ENCODE data around the gene IL22. TPM values are rescaled to one million over a fixed set of nuclear protein-coding genes. Genes with fewer than 3 reads are reported as not detected.
"Not testable (repeated sequence)": the region's sequence is repeated elsewhere in the genome, so short reads cannot be mapped to it uniquely, and the experiment has no call there.

IL22 gene
- total RNA-seq, 1 experiment from 2014 or later, result not detected

DNA sequence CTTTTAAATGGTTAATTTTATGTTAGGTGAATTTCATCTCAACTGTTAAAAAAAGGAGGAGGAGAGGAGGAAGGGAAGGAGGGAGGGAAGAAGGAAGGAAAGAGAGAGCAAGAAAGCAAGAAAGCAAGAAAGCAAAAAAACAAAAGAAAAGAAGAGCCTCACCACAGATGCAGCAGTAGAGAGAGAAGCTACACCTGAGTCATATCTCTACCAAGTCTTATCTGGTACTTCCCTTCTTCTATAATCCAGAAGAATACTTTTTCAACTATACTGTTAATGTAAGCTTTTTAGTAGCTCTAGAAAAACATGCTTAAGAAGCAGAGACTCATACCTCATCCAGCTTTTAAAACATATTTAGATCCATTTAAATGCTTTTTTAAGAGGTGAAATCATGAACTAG is 22.2 kb downstream of the IL22 start:
- no peak for DNase-seq (ENCODE audit: low spot score)

DNA sequence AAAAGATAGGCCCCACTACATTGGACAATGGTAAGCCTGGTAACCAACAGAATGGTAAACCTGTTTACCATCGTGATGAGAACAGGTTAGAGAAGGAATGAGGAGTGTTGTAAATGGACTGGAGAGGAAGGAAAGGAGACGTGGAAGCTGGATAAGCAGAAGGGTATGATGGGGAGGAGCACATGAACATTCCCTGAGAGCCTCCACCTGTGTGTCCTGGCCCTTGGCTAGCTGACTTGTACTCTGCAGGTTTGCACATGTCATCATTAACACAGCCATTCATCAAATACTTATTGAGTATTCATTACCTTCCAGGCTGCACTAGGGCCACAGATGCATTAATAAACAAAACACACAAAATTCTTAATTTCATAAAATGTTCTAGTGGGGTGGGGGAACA is 23.4 kb downstream of the IL22 start:
- no peak for DNase-seq (ENCODE audit: low spot score)

DNA sequence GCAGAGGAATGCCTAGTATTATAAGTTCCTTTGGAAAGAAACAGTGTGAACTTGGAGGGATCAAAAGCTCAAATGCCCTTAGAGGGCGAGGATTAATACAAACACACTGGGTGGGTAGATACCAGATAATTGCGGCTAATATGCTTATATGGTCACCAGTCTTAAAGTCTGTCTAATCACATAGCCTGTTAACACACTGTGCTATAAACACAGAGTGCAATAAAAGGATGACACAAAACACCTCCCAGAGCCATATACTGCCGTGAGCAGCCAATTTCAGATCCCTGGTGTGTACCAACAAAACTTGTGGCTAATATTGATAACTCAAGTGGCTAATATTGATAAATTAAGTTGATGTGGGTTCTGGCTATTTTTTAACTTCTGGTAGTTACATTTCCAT is 26.0 kb downstream of the IL22 start:
- no peak for DNase-seq (ENCODE audit: low spot score)

DNA sequence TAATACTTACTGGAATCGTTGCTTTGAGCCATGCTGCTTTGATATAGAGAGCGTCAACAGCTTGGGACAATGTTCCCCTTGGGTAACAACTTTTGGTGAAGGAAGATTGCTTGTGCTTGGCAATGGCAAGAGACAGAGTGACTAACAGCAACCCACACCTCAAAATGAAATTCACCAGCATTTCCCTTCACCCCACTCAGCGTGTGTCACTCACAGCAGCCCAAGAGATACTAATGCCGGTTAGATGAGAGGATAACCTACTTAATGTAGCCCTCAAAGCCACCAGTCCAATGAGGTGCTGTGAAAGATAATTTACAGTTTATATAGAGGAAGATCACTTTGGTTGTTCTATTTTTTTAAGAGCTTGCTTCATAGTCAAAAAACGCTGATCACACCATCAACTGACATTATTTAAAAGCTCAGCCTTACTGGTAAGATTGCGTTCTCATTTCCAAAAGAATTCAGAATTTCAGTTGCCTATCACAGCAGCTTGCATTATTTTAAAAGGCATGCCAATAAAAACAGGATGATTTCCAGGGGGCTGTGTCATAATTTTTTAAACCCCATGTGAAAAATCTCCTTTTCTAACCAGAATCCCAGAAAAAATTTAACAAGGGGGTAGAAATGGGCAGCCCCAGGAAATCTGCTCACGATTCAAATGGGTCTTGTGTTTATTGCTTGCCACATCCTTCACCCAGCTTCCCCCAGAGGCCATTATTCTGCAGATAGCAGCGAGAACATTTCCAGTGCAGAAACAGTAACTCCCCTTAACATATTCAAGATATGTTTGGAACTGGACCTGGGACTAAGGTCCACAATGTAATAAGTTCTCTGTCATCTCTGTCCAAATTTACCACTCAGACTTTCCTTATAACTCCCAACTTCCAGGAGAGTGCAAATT is 27.6 kb downstream of the IL22 start, which contains the start of gene IL26:
TSS of gene IL26 (minus strand) at position 235 of the 901 bp plus-strand sequence. CDS start at position 181, 54 bp downstream.
- DNase-seq (ENCODE audit: low spot score), result no peak

DNA sequence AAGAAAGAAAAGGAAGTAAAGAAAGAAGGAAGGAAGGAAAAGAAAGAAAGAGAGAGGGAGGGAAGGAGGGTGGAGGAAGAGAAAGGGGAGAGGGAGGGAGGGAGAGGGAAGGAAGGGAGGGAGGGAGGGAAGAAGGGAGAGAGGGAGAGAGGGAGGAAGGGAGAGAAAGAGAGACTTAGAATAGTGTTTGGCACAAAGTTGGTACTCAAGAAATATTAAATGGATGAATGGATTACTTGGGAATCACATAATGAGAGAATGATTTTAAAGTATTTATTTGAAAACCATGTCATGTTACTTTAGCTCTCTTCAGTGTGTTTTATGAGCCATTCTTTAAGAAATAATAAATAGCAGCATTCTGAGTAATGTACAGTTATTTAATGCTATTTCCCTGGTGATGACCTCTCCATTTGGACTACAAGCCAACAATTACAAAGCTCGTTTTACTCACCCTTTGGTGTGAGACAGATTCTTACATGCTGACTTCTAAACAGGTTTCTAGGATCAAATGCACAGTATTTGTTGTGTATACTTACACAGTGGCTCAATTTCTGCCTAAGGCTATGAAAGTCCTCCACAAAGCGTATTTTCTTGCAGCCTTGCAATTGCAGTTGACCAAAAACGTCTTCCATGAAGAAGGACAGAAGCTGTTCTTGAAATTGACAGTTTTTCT is 28.7 kb downstream of the IL22 start:
- no peak for DNase-seq (ENCODE audit: low spot score)

DNA sequence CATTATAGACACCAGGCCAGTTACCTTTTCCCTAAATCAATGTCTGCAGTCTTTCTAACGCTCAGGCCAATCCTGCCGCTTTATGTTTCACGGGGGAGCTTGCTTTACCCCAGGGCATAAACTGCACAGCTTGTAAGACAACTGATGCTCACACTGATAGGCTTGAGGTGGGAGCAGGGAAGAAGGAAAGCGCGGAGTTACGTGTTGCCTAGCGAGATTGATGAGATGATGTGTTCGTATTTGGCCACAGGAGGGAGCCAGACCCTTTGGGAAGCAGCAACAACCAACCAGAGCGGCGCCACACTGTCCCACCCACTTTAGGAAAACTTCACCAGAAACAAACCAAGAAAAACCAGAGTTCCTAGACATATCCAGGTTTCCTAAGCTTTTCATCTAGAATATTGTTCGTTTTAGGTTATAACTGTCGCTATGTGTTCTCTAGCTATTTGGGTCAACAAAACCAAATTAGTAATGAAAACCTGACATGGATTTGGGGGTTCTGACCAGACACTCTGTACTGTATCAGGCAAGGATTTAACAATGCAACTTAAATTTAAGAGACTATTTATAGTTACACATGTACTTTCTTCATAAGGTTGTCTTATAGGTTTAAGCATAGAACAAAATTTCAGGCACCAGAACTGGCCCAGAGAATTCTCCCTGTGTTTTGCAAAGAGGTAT is 30.2 kb downstream of the IL22 start:
- DNase-seq (ENCODE audit: low spot score), result peak; percentile 88

DNA sequence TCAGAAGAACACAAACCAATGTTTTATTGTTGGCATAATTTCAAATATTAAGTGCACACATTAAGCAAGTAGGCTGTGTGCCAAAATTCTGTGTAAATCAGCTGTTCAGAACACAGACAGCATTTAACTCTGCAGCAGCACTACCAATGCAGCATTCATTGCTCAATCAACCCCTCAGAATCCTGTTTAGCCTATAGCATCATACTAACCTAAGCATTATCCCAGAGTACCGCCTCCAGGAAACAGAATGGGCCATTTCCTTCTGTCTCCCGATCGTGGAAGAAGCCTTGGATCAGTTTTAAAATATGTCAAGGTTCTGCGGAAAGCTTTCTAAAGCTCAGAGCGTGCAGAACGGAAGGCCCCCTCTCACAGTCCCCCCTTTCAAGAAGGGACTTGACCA is 31.1 kb downstream of the IL22 start:
- no peak for DNase-seq (ENCODE audit: low spot score)

DNA sequence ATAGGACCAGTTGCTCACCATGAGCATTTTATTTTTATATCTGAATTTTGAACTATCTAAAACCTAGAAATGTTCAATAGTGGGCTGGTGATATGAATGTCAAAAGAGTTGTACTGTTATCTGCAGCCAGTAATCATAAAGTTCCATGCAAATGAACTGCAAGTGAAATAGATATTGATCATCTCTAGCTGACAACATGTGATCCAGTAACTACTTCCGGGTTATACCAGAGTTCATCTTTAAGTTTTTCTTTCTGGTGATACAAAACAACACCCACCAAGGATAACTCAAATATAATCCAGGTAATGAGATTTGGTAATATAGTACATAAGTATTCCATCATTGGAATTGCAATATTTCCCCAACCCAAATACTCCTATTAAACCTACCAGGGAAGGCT is 31.9 kb downstream of the IL22 start:
- DNase-seq (ENCODE audit: low spot score), result no peak

DNA sequence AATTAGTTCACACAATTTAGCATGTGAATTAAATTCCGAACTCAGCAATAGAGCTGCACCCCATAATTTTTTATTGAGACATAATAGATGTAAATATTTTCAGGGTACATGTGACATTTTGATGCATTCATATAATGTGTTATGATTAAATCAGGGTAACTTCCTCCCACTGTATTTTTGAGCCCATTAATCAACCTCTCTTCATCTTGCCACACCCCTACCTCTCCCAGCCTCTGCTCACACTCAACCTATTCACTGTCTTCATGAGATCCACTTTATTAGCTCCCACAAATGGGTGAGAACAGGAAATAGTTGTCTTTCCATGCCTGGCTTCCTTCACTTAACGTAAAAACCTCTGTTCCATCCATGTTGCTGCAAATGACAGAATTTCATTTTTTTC is 42.5 kb downstream of the IL22 start:
- no peak for DNase-seq (ENCODE audit: low spot score)

DNA sequence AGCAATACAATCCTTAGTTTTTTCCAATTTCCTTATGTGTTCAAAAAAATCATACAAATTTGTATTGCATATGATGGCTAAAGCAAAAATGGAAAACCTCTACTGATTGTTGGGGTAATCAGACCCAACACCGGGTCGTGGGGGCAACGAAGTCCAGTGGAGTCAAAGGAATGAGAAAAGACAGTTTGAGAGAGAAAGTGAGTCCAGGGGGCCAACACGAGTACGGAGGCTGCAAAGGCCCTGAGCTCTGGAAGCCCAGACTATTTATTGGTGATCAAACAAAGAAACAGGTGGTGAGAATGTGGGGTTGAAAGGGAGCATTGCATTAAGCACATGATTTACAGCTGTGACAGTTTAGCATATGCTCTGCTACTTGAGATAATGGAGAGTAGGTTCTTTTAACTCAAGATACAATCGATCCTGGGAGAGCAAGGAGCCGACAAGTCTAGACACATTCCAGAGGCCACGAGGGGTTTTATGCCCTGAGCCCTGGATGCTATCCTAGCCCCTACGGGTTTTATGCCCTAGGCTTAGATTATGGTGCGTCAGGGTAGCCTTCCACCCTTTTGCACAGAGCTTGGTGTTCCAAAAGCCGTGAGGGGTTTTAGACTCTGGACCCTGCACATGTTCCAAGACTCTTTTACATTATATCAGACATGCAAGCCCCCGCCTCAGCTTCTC is 44.2 kb downstream of the IL22 start:
- DNase-seq (ENCODE audit: low spot score), result not testable (repeated sequence)

DNA sequence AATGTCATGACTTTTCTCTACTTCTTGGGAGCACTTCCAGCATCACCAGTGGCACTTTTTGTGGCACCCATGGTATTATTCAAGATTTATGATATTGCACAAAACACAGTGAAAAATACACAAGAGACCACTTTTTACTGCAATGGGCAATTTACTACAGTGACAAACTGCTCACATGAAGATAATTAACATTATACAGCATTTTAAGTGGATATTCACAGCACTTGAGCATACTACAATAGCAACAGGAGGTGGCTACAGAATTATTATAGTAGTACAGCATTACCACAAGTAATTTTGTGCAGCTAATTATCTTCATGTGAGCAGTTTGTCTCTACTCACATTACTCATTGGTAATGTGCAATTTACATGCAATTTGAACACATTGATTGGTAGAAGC is 46.1 kb downstream of the IL22 start:
- DNase-seq (ENCODE audit: low spot score), result no peak

DNA sequence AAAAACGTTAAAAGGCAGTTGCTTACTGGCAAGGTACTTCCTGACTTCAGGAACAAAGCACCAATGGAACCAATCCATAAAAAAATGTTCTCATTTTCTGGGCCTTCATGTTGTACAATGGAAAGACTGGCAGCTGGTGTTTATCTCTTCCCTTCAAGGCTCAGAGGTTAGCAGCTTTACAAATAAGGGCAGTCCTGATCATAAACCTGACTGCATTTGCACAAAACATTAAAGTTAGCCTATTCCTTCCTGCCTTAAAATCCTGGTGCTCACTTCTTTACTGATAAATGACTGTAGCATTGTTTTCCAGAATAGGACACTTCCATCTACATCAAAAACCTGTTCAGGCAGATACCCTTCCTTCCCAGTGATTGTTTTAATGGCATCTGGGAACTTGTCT is 47.0 kb downstream of the IL22 start:
- DNase-seq (ENCODE audit: low spot score), result no peak

DNA sequence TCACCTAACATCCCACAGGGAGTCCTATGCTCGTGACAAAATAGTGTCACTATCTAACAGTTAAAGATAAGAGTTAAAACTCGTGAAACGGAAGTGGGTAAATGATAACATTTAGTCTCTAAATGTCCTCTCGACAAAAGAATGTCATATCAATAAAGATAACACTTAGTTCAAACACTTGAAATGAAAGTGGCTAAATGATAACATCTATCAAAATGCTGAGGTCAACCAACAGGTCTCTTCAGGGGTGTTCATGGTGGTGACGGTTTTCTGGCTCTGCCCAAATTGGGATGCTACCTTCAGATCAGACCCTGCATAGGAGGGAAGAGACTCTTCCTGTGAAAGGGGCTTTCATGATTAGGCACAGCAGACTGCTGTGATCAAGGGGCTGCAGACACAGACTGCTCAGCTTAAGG is 49.9 kb downstream of the IL22 start:
- DNase-seq (ENCODE audit: low spot score), result no peak

DNA sequence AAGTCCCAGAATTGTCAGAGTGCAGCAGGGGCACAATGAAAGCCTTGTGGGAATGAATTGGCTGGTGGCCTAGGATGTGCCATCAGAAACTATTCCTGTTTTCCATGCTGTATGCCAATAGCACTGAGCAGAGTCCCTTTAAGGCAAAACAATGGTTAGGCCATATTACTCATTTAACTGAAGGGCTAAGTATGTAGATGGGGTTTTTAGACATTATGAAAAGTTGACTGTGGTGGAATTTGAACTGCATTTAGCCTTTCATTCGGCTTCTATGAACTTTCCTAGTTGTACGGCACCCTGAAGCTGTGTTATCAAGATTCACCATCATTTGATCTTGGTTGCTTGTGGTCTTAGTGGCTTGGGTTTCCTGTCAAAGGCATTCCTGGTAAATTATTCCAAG is 52.5 kb downstream of the IL22 start:
- peak; percentile 43 for DNase-seq (ENCODE audit: low spot score)

DNA sequence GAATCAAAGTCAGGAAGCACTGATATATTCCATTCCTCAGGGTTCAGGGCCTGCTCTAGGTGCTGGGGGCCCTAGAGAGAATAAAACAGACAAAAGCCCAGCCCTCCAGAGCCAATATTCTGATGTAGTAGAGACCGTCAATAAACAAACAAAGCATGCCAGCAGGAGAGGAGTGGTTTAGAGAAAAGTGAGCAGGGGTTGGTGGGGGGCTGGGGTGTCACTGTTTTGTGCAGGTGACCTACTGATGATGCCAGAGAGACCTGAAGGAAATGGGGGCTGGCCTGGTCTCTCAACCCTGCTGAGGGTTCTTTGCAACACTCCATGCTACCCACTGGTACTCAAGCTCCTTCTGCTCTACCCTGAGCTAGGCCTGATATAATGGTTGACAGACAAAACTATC is 54.3 kb downstream of the IL22 start:
- no peak for DNase-seq (ENCODE audit: low spot score)

DNA sequence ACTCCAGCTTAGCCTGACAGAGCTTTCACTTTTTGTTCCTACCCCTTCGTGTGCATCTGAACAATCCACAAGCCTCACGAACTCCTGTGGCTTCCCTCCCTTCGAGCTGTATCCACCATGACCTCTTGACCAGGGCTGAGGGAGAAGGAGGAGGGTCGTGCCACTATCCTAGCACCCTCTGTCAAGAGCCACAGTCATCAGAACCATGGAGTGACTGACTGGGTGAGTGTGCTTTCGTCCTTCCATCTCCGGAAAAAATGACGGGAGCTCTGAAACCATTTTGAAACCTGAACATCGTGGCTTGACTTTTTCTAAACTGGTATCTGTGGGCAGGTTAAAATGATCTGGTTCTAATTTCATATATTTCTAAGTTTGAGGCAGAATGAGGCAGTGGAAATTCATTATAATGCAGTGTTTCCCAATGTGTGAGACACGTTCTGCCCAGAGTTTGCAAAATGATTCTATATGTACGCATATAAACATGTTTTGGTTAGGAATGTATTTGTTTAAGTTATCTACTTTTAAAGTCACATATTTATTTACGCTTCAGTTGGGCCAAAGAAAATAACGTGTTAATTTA is 54.8 kb downstream of the IL22 start:
- no peak for DNase-seq (ENCODE audit: low spot score)

Other genes starting within 250 kb of the IL22 start
- not detected in 2 replicates for gene IFNG, start 93.9 kb downstream of the IL22 start, total RNA-seq (2014; rRNA removed; shearing (Covaris generic))
- gene IL26, start 27.8 kb downstream of the IL22 start, total RNA-seq (2014; rRNA removed; shearing (Covaris generic)), result not detected in 2 replicates
- gene MDM1, start 78.8 kb upstream of the IL22 start, total RNA-seq (2014; rRNA removed; shearing (Covaris generic)), result 2.6 and 3.6 TPM in 2 replicates

Data from HT-29 (cell line).